CD4-positive, alpha-beta T cell treated with Interleukin-4 for 1 hour (primary cell): Measurements from ENCODE around the gene UQCRH.
"Not testable (repeated sequence)": the region's sequence is repeated elsewhere in the genome, so short reads cannot be mapped to it uniquely, and the experiment has no call there.

Source experiments
- DNase-seq, 2 donors: peaks; one replicate each; pipeline ENCODE4 v3.0.0-alpha.2; 2020 to 2022

The UQCRH gene

DNA sequence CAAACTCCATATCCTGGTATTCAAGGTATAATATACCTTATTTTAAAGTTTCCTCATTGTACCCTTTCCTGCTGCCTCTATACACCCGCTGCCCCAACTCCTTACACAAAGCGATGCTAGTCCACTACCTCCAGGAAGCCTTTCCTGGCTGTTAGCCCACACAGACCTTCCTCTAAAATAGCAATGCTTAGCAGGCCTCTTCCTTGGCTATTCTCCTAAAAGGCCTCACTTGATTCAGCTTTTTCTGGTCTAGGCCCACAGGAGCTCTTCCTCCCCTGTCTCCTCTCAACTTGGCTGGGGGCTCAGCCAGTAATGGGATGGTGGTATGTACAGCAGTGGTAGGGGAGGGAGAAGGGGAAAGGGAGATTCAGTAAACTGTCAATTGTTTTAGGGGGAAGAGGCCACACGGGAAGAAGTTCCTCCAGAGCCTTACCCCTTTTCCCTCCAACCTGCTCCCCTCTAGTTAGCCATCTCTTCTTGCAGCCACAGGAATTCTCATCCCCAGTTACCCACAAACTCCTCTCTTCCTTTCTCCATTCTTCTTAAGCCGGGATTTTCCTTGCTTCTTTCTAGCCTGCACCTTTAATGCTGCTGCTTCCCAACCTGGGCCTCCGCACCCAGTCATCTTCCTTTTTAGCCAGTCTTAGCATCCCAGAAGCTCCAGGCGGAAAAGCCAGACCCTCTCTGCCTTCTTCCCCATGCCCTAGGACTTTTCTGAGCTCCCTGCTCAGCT lies 2.7 kb upstream of the UQCRH start:
- no peak for DNase-seq

DNA sequence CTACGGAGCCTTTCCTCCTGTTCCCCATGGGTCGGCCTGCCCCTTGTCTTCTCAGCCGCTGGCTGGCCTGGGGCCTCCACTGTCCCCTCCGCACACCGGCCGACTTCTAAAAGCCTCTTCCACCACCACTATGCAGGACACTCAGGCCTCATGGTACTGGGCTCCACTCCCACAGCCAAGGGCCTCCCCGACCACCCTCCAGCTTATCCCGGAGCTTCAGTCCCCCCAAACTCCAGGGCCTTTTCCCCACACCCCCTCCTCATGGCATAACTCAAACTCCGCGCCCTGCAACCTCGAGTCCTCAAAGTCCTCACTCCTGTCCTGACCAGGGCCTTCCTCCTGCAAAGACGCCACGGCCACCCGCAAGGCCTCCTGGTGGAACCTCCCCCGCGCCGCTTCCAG lies 2.1 kb upstream of the UQCRH start:
- DNase-seq: no peak

DNA sequence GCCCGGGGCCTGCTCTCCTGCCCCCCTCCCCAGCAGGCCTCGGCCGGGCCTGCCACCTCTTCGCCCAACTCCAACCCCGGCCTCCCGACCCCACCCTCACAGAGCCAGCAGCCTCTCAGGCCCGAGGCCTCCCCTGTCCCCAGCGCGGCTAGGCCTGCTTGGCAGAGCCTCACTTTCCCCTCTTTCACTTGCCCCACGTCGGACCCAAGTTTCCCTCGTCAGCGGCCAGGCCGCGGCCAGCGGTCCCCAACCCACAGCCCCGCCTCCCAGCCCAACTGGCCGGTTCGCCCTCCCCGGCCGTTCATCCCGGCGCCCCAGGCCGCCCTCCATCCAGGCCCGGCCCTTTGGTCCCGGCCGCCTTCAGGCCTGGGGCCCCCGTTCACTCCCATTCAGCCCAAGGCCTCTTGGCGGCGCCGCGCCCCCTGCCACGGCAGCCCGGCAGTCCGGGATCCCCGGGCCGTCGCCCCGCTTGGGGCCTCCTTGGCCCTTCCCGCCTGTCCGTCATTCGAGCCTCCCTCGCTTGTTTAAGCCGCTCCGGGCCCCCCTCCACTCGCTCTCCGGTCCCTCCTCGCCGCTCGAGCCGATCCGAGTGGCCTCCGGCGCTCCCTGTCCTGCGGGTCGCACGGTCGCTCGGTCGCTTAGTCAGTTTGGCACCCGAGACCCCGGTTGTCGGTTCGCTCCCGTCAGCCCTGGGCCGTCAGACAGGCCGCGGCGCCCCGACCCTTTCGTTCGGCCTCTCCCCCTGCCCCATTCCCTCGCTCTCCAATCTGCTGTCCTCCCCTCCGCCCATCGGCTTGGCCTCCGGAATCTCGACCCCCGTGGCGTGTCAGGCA lies 1.5 kb upstream of the UQCRH start:
- DNase-seq: peak; percentile 49

DNA sequence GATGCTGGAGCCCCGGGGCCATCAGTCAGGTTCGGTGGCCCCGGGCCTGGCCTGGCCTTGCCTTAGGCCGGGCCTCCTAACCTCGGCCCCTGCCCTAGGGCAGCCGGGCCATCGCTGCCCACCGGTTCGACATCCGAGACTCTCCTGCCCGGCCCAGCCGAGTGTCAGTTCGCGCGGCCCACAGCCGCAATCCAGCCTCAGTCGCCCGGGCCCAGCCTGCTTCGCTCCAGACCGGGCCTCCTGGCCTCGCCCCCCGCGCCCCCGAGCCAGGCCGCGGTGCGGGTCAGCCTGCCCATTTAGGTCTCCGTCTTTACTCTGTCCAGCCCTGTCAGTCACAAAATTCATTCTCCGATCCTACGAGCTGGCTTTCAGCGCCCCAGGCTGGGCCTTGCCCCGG lies 859 bp upstream of the UQCRH start:
- peak; percentile 13 to 39 for DNase-seq

DNA sequence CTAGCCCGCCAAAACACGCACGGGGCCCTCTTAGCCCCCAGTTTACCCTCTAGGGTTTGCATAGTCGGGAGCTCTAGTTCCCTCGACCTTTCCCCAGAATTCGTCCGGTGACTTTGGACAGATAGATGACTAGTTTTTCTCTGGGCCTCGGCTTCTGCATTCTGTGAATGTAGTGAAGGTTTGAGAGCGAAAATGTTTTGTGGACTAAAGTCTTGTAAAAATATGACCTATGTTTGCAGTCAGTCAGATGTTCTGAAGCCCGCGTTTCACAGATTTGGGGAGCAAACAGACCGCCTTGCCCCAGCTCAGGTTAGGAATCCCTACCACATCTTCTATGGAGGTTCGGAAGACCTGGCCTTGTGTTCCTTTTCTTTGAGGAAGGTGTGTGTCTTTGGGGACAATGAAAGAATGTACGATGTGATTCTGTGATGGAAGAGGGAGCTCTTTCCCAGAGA lies 401 bp downstream of the UQCRH start:
- no peak for DNase-seq

DNA sequence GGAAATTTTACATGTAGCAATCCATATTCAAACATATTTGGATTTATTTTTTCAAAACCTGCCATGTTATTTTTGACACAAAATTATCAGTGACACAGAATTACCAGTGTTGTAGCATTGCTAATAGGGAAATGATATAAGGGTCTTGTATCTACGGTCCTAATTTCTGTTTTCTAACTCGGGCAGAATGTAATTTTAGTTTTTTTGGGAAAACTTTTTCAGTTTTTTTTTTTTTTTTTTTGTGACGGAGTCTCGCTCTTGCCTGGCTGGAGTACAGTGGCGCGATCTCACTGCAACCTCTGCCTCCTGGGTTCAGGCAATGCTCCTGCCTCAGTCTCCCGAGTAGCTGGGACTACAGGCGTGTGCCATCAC lies 2.6 kb downstream of the UQCRH start:
- no peak for DNase-seq

DNA sequence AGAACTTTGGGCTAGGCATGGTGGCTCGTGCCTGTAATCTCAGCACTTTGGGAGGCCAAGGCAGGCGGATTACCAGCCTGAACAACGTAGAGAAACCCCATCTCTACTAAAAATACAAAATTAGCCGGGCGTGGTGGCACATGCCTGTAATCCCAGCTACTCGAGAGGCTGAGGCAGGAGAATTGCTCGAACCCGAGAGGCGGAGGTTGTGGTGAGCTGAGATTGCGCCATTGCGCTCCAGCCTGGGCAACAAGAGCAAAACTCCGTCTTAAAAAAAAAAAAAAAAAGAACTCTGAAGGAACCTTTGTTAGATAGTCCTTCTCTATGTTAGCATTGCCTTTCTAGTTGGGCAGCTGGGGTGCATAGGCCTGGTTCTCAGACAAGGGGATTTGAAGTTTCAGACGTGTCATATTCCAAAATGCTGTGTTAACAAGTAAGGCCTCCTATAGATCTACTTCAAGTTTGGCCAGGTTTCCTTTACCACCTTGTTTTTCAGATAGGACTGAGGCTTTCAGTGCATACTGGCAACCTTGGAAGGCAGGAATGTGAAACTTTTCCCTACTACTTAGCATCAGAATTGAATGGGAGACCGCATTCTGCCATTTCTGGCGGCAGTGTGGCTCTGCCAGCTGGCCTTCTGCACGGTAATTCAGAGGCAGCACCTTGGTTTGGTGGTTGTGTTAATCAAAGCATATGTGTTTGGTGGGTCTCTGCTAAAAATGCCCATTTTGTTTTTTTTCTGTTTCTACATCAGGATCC lies 6.1 kb downstream of the UQCRH start:
- DNase-seq: no peak

DNA sequence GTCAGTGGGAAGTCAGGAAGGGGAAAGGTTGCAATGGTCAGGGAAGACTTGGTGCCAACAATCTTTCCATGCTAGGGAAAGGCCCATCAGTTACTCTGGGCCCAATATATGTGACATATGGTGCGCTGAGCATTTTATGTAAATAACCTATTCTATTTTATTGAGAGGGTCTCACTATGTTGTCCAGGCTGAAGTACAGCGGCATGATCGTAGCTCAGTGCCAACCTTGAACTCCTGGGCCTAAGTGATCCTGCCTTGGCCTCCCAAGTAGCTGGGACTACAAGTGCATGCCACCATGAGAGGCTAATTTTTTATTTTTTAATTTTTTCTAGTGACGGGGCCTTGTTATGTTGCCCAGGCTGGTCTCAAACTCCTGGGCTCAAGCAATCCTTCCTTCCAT lies 6.8 kb downstream of the UQCRH start:
- DNase-seq: no peak

DNA sequence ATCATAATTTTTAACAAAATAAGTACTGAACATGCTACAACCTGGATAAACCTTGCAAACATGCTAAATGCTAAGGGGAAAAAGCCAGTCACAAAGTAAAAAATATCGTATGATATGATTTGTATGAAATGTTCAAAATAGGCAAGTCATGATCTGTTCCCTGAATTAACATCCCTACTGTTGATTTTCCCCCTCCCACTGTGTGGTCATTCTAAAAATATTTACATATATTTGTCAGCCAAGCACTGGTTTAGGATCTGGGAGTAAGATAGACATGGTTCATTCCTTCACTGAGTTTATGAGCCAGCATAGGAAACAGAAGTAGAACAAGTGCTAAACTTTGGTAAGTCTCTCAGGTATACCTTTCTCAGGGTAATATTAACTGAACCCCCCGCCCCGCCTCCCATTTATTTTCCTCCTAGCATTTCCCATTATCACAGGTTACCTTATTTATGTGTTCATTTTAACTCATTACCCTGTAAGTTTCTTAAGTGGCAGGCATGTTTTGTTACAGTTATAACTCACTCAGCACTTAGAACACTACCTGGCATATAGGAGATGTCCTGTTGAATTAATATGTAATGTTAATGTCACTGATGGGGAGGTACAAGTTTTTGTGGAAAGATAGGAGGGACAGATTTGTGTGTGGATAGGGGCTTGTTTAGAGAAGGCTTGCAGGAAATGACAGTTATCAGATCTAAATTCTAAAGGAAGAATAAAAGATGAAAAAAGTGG lies 12.3 kb downstream of the UQCRH start:
- no peak for DNase-seq

DNA sequence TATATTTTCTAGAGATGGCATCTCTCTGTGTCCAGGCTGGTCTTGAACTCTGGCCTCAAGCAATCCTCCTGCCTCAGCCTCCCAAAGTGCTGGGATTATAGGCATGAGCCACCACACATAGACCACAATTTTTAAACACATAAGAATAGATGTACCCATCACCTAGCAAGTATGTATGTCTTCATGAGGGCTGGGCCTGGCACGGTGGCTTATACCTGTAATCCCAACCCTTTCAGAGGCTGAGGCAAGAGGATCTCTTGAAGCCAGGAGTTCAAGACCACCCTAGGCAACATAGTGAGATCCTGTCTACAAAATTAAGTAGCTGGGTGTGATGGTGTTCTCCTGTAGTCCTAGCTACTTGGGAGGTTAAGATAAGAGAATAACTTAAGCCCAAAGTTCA lies 13.8 kb downstream of the UQCRH start:
- DNase-seq: no peak

DNA sequence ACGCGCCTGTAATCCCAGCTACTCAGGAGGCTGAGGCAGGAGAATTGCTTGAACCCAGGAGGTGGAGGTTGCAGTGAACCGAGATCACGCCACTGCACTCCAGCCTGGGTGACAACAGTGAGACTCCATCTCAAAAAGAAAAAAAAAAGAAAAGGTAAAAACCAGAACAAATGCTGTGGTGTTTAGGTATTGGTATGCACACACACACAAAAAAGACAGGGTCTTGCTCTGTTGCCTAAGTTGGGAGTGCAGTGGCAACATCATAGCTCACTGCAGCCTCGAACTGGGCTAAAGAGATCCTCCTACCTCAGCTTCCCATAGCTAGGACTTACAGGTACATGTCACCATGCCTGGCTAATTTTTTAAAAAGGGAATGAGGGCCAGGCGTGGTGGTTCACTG lies 15.8 kb downstream of the UQCRH start:
- DNase-seq: not testable (repeated sequence)

DNA sequence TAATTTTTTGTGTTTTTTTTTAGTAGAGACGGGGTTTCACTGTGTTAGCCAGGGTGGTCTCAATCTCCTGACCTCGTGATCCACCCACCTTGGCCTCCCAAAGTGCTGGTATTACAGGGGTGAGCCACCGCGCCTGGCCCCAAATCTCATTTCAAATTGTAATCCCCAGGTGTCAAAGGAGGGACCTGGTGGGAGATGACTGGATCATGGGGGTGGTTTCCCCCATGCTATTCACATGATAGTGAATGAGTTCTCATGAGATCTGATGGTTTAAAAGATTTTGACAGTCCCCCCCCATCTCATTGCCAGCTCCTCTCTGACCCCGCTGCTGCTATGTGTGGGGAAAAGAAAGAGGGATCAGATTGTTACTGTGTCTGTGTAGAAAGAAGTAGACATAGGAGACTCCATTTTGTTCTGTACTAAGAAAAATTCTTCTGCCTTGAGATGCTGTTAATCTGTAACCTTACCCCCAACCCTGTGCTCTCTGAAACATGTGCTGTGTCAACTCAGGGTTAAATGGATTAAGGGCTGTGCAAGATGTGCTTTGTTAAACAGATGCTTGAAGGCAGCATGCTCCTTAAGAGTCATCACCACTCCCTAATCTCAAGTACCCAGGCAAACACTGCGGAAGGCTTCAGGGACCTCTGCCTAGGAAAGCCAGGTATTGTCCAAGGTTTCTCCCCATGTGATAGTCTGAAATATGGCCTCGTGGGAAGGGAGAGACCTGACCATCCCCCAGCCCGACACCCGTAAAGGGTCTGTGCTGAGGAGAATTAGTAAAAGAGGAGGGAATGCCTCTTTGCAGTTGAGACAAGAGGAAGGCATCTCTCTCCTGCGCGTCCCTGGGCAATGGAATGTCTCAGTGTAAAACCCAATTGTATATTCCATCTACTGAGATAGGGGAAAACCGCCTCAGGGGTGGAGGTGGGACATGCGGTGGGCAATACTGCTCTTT lies 16.7 kb downstream of the UQCRH start:
- not testable (repeated sequence) for DNase-seq

DNA sequence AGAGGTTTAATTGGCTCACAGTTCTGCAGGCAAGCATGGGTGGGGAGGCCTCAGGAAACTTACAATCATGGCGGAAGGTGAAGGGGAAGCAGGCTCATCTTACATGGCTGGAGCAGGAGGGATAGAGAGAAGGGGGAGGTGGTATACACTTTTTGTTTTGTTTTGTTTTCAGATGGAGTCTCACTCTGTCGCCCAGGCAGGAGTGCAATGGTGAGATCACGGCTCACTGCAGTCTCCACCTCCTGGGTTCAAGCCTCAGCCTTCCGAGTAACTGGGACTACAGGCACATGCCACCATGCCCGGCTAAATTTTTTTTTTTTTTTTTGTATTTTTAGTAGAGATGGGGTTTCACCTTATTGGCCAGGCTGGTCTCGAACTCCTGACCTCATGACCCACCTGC lies 18.7 kb downstream of the UQCRH start:
- DNase-seq: not testable (repeated sequence)

DNA sequence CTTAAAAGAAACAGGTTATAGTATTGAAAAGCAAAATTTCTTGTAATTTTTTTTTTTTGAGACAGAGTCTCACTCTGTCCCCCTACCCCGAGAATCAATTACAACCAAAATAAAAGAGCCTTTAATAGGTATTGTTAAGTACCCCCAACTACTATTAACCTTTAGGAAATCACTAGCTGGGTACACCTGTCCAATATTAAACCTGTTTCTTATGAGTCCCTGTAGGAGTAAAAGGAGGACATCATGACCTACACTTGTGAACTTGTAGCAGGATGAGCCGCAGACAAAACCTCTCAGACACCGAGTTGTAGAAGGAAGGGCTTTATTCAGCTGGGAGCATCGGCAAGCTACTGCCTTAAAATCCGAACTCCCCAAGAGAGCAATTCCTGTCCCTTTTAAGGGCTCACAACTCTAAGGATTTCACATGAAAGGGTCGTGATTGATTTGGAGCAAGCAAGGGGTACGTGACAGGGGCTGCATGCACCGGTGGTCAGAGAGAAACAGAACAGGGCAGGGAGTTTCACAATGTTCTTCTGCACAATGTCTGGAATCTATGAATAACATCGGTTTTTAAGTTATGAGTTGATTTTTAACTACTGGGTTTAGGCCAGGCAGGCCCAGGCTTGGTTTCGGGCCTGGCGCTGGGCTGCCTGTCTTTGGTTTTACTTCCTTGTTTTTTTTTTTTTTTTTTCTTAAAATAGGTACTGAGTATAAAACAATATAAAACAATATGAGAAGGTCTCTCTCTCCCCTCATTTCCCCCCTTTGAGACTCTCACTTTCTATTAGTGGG lies 22.0 kb downstream of the UQCRH start:
- not testable (repeated sequence) for DNase-seq

DNA sequence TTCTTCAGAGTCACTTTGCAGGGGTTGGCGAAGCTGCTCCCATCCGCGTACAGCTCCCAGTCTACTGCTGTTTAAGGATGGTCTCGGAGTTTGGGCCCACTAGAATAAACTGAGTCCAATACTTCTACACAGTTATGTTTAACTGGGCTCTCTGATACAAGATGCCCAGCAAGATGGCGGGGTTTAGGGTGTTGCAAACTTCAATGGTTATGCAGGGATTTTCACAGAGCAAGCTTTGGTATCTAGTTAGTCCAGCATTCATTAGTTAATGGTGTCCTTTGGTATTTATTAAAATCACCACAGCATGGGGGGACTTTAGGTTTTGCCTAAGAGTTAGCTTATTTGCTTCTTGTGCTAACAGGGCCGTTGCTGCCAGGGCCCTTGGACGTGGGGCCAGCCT lies 24.7 kb downstream of the UQCRH start:
- DNase-seq: not testable (repeated sequence)

DNA sequence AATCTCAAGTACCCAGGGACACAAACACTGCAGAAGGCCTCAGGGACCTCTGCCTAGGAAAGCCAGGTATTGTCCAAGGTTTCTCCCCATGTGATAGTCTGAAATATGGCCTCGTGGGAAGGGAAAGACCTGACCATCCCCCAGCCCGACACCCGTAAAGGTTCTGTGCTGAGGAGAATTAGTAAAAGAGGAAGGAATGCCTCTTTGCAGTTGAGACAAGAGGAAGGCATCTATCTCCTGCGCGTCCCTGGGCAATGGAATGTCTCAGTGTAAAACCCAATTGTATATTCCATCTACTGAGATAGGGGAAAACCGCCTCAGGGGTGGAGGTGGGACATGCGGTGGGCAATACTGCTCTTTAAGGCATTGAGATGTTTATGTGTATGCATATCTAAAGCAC lies 26.3 kb downstream of the UQCRH start:
- DNase-seq: not testable (repeated sequence)

DNA sequence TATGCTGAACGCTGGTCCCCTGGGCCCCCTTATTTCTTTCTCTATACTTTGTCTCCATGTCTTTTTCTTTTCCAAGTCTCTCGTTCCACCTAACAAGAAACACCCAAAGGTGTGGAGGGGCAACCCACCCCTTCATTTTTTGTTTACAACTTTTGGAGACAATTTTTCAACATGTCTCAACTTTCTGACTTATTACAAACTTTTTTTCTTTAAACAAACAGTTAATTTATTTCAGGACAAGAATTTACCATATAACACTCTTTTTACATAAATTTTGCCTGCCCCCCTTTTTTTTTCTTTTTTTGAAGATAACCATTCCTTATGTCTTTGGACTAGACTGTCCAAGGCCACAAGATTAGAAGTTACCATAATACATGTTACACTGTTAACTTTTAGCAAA lies 26.9 kb downstream of the UQCRH start:
- not testable (repeated sequence) for DNase-seq

DNA sequence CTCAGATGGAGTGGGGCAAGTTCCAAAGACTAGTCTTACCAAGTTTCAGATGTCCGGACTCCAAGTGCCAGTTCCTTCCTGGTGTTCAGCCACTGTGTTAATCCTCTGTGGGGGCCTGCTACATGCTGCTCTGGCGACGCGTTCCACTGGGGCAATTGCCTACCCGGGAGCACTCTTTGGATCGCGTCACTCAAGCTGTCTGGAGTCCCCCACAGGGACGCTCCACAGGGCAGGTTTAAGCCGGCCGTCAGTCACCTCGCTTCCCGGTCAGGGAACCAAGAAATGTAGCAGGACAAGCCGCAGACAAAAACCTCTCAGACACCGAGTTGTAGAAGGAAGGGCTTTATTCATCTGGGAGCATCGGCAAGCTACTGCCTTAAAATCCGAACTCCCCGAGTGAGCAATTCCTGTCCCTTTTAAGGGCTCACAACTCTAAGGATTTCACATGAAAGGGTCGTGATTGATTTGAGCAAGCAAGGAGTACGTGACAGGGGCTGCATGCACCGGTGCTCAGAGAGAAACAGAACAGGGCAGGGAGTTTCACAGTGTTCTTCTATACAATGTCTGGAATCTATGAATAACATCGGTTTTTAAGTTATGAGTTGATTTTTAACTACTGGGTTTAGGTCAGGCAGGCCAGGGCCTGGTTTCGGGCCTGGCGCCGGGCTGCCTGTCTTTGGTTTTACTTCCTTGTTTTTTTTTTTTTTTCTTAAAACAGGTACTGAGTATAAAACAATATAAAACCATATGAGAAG lies 28.5 kb downstream of the UQCRH start:
- DNase-seq: not testable (repeated sequence)

DNA sequence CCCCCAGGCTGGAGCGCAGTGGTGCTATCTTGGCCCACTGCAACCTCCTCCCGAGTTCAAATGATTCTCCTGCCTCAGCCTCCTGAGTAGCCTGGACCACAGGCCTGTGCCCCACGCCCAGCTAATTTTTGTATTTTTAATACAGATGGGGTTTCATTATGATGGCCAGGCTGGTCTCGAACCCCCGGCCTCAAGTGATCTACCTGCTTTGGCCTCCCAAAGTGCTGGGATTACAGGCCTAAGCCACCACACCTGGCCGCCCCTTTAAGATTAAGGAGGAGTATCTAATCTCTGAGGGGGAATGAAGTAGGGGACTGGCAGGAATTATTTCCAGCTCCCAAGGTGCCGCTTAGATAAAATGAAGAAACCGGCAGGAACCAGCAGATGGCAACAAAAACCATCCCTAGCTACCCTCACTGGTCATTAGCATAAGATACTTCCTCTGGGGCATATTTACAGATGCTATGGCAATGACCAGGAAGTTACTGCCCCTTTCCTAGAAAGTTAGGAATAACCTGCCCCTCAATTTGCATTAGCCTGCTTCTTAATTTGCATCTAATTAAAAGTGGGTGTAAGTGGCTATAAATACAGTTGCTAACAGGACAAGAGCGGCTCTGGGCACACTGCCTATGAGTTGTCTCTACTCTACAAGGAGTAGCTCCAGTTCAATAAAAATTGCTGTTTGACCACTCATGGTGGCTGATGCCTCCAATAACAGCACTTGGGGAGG lies 30.0 kb downstream of the UQCRH start:
- peak; percentile 11 to 20 for DNase-seq
